HL-60/S4 (cell line): ENCODE measurements around the gene CALML5.
"Not testable (repeated sequence)": the region's sequence is repeated elsewhere in the genome, so short reads cannot be mapped to it uniquely, and the experiment has no call there.

ENCODE experiments used
- in situ Hi-C: fragments of 300-500 bp; cut with MboI; formaldehyde crosslinking; loops from 2 replicates; pipeline ENCODE4 v1.14.3; 2022; ENCODE audit warnings: low sequenced_read_pairs

CALML5 gene

DNA sequence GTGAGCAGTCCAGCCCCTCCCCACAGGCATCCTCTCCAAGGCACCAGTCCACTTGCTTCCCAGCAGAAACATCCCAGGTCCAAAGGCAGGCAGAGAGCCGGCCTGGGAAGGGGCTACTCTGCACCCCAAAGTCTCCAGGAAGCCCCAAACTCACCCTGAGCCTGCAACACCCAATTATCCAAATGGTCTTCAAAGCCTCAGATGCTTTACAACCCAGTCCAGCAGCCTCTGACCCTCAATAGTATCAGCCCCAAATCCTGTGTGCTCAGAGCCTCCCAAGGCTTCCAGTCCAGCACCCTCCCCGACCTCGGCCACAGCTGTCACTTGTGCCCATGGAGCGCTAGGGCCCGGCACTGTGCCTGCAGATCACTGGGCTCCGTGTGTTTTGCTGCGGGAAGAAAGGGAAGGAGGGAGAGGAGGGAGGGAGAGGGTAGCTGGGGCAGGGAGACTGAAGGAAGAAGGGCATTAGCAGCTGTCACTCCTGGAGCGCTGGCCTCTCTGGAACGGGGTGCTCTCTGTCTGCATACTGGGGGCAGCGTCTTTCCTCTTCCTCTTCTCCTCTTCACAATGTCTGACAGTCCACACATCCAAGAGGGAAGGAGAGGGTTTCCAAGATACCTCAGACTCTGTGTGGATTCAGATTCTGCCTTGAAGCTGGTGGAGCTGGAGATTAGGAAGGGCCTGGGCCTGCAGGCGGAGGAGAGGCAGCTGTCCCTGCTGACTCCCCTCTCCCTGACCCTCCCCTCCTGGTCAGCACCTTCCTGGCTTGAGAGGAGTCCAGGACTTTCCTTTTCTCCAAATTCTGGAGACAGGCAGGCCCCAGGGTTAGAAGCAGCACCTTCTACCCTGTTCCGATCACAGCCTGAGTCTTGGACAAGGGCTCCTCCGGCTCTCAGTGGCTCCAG lies 13.2 kb downstream of the CALML5 start:
- in situ Hi-C loops: no loop called here

DNA sequence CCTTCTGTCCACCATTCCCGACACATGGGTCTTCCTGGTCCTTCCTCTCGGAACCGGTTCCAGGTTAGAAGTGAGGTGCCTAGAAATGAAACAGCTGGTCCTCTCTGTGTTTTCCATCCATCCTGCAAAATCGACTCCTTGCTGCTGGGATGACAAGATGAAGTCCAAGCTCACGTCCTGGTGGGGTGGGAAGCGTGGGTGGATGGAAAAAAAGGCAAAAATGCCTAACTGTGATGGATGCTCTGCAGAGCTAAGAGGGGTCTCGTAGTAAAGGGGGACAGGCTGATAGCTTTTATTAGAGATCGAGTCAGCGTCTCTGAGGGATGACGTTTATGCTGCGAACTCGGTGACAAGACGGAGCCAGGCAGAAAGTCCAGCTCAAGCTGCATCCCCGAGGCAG lies 14.1 kb downstream of the CALML5 start:
- in situ Hi-C loops: no loop called here

DNA sequence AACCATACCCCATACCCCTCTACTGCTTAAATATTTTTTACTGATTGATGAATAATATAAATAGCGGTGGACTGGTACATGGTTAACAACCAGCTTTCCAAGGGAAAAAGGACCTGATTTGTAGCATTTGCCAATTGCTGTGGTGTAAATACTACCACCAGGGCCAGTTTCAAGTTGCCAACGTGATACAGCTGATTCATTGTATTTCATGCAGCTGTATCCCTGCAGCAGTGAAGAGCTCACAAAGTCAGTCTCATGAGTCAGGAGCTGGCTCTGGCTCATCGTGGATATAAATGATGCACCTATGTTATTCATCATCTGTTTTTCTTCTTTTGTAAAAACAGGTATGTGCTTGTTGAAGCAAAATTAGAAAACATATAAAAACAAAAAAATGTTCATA lies 15.2 kb downstream of the CALML5 start:
- in situ Hi-C loops: no loop called here

GRCh38 chr10:5482016-5482415 lies 17.4 kb downstream of the CALML5 start:
- in situ Hi-C loops: no loop called here

- in situ Hi-C loops: no loop called here
Observed at GRCh38 chr10:5481121-5481520, 18.2 kb downstream of the CALML5 start.

DNA sequence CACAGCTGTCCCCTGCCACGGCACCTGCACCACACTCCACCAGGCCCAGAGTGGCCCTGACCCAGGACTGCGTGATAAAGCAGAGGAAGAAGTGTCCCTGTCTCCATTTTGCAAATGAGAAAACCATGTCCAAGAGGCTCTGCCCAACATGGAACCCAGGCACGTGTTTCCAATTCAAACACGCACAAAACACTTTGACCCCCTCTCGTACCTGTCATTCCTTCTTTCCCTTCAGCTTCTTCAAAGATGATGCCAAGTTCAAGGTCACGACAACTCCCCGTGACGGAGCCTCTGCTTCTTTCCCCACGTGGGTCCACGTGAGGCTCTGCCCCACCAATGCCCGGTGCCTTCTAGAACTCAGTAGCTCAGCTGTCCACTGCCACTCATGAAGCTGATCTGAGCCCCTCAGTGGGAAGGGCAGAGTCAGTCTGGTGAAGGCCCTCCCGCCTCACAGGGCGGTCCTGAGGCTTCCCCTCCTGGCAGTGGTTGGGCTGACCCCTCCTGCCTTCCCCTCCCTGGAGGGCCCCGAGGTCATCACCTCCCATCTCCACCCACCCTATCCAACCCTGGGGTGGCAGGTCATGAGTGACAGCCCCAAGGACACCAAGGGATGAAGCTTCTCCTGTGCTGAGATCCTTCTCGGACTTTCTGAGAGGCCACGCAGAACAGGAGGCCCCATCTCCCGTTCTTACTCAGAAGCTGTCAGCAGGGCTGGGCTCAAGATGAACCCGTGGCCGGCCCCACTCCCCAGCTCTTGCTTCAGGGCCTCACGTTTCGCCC lies 19.0 kb downstream of the CALML5 start:
- in situ Hi-C loops: no loop called here

DNA sequence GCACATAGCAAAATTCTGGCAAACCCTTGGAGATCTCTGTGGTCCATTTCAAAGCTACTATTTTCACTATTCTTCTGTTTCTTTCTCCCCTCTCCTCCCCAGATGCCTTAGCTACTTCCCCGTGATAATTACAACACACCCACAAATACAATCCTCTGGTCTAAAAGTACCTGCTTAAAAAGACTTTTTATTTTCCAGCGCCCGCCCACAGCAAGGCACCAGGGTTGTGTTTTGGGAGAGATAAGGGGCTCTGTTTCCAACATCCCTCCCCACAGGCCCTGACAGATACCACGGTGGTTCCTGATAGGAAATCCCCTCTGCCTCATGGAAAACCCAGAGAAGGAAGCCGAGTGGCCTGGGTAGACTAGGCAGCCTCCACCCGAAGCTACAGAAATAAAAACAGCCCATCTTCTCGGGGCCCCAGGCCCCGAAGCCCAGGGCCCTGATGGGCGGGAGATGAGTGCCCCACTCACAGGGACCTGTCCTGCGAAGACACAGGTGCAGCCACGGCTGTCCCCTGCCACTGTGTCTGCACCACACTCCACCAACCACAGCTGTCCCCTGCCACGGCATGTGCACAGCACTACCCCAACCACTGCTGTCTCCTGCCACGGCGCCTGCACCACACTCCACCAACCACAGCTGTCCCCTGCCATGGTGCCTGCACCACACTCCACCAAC lies 19.7 kb downstream of the CALML5 start:
- in situ Hi-C loops: no loop called here

DNA sequence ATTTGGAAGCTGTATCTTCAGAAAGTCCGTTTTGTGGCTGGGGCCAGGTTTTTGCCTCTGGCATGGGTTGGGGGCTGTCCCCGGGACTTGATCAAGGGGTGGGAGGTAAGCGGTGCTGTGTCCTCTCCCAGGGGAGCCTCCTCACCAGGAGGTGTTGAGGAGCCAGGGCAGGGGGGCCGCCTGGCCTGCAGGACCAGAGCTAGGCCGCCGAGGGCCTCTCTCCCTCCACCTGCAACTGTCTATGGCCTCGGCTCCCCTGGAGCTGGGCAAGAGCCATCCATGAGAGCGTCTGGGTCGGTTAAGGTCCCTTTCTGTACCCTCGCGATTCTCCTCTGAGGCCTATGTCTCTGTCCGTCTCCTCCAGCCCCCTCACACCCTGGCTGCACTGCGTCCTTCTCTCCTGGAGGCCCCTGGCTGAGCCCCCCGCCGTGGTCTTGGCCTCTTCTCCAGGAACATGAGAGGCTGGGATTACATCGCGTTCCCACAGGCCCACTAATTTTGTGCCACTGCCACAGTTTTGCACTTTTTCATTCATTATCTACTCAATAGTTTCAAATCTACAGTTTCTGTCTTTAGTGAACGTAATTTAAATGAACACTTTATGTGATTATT lies 20.6 kb downstream of the CALML5 start:
- in situ Hi-C loops: no loop called here

- in situ Hi-C loops: no loop called here
Observed at GRCh38 chr10:5477948-5478693, 21.2 kb downstream of the CALML5 start.

DNA sequence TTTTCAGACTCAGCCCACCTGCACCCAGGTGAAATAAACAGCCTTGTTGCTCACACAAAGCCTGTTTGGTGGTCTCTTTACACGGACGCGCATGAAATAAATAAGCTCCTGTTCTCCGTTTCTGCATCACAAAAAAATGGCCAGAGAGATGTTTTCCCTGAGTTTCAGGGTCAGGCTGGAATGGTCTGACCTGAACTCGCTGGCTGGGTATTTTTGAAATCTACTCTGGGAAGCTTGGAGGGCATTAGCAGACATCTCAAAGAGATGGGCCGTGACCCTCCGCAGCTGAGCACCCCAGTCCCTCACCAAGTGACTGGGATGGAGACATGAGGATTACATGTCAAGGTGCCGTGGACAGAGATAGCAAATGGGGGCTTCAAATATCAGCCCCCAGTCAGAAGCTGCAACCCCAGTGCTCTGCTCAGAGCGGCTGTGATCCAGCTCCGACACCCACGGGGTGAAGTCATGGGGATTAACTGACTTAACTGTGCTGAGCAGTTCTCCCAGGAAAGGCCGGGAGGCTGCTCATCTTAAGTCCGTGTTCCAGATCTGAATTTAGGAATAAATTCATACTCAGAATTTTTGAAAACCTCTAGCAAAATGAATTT lies 22.3 kb downstream of the CALML5 start:
- in situ Hi-C loops: no loop called here

DNA sequence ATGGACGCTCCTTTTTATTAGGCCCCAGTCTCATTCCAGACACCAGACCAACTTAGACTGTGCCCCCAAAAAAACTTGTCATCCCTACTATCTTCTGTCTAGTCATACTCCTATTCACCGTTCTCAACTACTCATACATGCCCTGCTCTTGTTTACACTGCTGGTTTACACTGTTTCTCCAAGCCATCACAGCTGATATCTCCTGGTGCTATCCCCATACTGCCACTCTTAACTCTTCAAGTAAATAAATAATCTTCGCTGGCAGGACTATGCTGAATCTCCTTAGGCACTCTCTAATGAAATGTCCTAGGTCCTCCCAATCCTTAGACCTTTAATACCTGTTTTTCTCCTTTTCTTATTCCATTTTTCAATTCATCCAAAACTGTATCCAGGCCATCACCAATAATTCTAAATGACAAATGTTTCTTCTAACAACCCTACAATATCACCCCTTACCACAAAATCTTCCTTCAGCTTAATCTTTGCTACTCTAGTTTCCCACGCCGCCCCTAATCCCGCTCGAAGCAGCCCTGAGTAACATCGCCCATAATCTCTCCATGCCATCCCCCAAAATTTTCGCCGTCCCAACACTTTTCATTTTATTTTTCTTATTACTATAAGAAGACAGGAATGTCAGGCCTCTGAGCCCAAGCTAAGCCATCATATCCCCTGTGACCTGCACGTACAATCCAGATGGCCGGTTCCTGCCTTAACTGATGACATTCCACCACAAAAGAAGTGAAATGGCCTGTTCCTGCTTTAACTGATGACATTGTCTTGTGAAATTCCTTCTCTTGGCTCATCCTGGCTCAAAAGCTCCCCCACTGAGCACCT lies 23.2 kb downstream of the CALML5 start:
- in situ Hi-C loops: not testable (repeated sequence)

GRCh38 chr10:5475088-5475487 lies 24.3 kb downstream of the CALML5 start:
- in situ Hi-C loops: not testable (repeated sequence)

DNA sequence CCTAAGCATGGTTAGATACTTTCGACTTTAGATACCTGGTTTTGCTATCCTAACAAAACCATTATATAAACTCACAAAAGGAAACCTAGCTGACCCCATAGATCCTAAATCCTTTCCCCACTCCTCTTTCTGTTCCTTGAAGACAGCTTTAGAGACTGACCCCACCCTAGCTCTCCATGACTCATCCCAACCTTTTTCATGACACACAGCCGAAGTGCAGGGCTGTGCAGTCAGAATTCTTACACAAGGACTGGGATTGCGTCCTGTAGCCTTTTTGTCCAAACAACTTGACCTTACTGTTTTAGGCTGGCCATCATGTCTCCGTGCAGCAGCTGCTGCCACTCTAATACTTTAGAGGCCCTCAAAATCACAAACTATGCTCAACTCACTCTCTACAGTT lies 24.7 kb downstream of the CALML5 start:
- in situ Hi-C loops: not testable (repeated sequence)

- in situ Hi-C loops: no loop called here
Observed at GRCh38 chr10:5470062-5470751, 29.2 kb downstream of the CALML5 start.

GRCh38 chr10:5469353-5470061 lies 29.9 kb downstream of the CALML5 start:
- in situ Hi-C loops: no loop called here

DNA sequence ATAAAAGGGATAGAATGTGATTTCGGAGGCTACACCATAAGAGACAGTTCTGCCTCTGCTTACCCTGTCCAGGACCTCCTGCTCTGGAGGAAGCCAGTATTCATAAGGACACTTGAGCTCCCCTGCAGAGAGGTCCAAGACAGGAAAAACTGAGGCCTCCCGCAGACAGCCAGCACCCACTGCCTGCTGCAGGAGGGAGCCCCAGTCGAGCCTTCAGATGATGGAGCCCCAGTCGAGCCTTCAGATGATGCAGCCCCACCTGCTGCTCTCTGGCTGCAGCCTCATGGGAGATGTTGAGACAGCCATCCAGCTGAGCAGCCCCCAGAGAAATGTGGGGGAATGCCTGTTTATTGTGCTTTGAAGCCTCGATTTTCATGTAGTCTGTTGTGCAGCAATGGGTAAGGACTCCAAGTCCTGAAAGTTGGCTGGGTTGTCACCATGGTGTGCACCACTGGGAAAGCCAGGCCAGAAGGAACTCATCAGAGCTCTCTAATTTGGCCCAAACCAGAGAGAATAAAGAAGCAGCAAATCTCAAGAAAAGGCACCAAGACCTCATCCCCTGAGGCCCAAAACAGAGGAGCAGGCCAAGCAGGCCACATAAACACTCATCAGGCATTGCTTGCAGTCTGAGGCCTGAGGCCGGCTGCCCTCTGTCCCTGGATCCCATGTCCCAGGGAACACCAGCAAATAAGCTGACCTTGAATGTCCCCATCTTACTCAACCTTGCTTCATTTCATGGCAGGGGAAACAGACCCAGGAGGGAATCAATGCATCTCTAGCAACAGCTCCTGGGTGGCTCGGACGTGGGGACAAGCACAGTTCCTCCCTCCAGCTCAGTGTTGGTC lies 30.9 kb downstream of the CALML5 start:
- in situ Hi-C loops: no loop called here
